RWPE2 (cell line): ENCODE results near the gene TRPM2.
A peak's percentile ranks its signal among the peaks of the same experiment; 100 is the strongest.
"Not testable (repeated sequence)": the region's sequence is repeated elsewhere in the genome, so short reads cannot be mapped to it uniquely, and the experiment has no call there.

Experiments used
- ATAC-seq: fragments of 200-7000 bp; cut with Tn5 transposase; 3 replicates; pipeline ENCODE4 v1.9.1; 2021; ENCODE audit warnings: low read depth
- DNase-seq: peaks from one replicate; pipeline ENCODE4 v3.0.0-alpha.2; 2020; ENCODE audit warnings: low spot score
- H3K27ac ChIP-seq: fragments of 450-650 bp; 2 replicates; pipeline ENCODE4 v1.5.1; 2017; ENCODE audit warnings: mild to moderate bottlenecking; ENCODE audit not compliant: poor library complexity, severe bottlenecking
- H3K27me3 ChIP-seq: fragments of 250-450 bp; sonication (Bioruptor Pico); 2 replicates; pipeline ENCODE4 v1.5.1; 2021; ENCODE audit warnings: mild to moderate bottlenecking, moderate library complexity; ENCODE audit not compliant: insufficient read depth, poor library complexity, severe bottlenecking
- H3K36me3 ChIP-seq: fragments of 250-450 bp; sonication (Bioruptor Pico); 2 replicates; pipeline ENCODE4 v1.5.1; 2020; ENCODE audit warnings: low read depth, mild to moderate bottlenecking, moderate library complexity
- H3K4me1 ChIP-seq: fragments of 250-450 bp; sonication (Bioruptor Pico); 2 replicates; pipeline ENCODE4 v1.5.1; 2021; ENCODE audit warnings: mild to moderate bottlenecking, moderate library complexity; ENCODE audit not compliant: insufficient read depth, poor library complexity, severe bottlenecking
- H3K4me3 ChIP-seq: fragments of 250-450 bp; sonication (Bioruptor Pico); 2 replicates; pipeline ENCODE4 v1.5.1; 2021; ENCODE audit warnings: mild to moderate bottlenecking, moderate library complexity; ENCODE audit not compliant: severe bottlenecking
- H3K9me3 ChIP-seq: fragments of 250-450 bp; sonication (Bioruptor Pico); 2 replicates; pipeline ENCODE4 v1.5.1; 2021; ENCODE audit warnings: mild to moderate bottlenecking, moderate library complexity; ENCODE audit not compliant: severe bottlenecking
- CTCF ChIP-seq: fragments of 450-650 bp; IDR thresholded peaks from one replicate; pipeline ENCODE4 v1.5.1; 2017; ENCODE audit warnings: mild to moderate bottlenecking, moderate library complexity; ENCODE audit not compliant: poor library complexity, severe bottlenecking

The TRPM2 gene

DNA sequence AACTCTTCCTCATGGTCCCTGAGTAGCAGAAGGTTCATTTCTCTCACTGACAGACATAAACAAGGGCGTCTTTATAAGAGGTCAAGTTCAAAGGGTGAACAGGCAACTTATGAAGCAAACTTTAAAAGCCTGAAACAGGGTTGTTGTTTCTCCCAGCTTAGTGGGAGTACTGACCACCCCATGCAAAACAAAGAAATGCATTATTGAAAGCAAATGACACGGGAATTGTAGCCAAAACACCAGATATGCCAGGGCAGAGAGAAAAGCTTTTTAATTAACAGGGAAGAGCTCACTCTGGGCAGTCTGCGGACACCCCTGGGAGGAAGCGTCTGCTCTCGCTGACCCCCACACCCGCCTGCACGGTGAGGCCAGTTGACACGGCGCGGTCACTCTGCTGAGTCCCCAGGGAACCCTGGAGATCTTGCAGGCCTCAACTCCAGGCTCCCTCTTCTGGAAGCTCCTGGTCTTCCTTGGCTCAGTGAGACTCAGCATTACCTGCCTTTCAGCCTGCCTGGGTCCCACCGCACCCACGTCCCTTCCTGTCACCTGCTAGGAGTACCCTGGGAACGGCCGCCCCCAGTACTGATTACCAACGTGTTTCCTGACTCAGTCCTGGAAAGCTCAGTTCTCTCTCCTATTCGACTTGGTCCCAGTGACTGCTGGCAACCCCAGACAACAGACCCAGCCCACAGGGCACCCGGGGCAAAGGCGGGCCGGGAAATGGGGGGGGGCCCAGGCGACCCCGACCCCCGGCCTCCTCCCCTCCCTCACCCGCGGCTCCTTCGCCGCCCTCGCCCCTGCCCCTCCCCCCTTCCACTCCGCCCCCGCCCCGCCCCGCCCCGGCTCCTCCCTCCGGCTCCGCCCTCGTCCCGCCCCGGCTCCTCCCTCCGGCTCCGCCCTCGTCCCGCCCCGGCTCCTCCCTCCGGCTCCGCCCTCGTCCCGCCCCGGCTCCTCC lies 15.2 kb upstream of the TRPM2 start:
- Histone ChIP-seq H3K4me1 (no peaks in the 10 kb centered on the region), H3K36me3 (no peaks in the 10 kb centered on the region), H3K9me3 (no peaks in the 10 kb centered on the region), H3K27me3 (no peaks in the 10 kb centered on the region), H3K27ac (peak overlapping the region; percentile 81), H3K4me3 (peak overlapping the region; percentile 19)
- no peak for DNase-seq
- ATAC-seq = peak; percentile 28
- peak; percentile 24 for TF ChIP-seq CTCF

DNA sequence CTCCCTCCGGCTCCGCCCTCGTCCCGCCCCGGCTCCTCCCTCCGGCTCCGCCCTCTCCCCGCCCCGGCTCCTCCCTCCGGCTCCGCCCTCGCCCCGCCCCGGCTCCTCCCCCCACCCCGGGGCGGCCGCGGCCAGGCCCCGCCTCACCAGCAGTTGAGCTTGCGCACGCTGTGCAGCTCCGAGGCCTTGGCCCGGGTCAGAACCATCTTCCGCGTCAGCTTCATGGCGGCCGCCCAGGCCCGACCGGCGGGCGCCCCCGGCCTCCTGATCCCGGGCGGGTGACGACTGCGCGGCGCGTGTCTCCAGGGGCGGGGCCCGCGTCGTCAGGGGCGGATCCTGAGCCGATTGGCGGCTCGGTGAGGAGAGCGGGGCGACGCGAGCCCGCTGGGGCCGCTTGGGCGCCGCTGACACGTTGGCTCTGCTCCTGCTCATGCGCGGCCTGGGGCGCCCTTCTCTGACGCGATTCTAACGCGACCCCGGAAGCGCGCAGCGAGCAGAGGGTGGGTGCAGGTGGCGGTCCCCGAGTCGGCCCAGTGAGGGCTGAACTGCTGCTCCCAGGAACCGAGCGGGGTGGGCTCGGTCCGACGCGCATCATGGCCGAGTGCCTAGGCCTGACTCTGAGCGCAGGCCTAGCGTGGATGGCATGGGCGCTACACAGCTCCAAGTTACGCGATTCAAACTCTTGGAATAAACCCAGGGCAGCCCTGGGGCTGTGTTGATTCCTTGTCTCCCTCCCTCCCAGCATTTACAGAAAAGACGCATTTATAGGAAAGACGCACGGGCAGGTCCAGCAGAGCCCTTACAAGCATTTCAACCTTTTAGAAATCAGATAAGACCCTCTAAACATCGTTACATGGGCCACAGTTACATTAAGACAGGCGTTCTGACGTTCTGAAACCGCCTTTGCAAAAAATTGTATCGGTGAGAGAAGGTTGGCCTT lies 14.2 kb upstream of the TRPM2 start, which contains the start of gene CFAP410:
CFAP410 (minus strand) TSS at position 420 of the 940 bp plus-strand sequence; CDS start at position 224, 196 bp downstream.
- ATAC-seq (peak; percentile 88), DNase-seq (peak; percentile 90)
- Histone ChIP-seq H3K4me1 (no peaks in the 10 kb centered on the region), H3K27me3 (no peaks in the 10 kb centered on the region), H3K4me3 (peak within 1 kb of the TSS; percentile 59), H3K9me3 (no peaks in the 10 kb centered on the region), H3K36me3 (no peaks in the 10 kb centered on the region), H3K27ac (peak within 1 kb of the TSS; percentile 81)
- TF ChIP-seq CTCF = no peak

DNA sequence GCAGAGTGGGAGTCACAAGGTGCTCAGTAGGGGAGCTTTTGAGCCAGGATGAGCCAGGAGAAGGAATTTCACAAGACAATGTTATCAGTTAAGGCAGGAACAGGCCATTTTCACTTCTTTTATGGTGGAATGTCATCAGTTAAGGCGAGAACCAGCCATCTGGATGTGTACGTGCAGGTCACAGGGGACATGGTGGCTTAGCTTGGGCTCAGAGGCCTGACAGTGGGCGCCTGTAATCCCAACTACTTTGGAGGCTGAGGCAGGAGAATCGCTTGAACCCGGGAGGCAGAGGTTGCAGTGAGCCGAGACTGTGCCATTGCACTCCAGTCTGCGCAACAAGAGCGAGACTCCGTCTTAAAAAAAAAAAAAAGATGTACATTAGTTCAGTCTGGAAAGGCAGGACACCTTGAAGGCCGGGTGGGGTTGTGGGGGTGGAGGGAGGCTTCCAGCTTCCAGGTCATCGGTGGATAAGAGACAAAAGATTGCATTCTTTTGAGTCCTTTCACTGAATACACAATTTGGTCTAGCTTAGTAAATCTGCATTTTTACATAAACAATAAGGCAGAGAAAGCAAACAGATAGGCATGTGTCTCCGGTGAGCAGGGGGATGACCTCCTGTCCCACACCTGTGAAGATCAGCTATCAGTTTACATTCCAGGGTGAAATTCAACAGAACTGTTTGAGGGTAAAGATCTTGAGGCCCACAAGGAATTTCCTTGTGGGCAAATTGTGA lies 11.5 kb upstream of the TRPM2 start:
- H3K4me1 ChIP-seq, H3K9me3 ChIP-seq, ATAC-seq, H3K27ac ChIP-seq, H3K4me3 ChIP-seq, H3K27me3 ChIP-seq, H3K36me3 ChIP-seq, DNase-seq: not testable (repeated sequence)

GRCh38 chr21:44342981-44343380 lies 10.4 kb upstream of the TRPM2 start:
- ATAC-seq, H3K4me3 ChIP-seq, H3K9me3 ChIP-seq, H3K27ac ChIP-seq, H3K36me3 ChIP-seq, H3K4me1 ChIP-seq, DNase-seq: not testable (repeated sequence)
- peaks cover 13% of the 10 kb centered on the region for H3K27me3 ChIP-seq

- Histone ChIP-seq H3K36me3 (no peaks in the 10 kb centered on the region), H3K4me3 (no peak overlapping the region), H3K9me3 (no peaks in the 10 kb centered on the region), H3K27ac (no peak overlapping the region), H3K27me3 (peaks cover 30% of the 10 kb centered on the region), H3K4me1 (no peaks in the 10 kb centered on the region)
- TF ChIP-seq CTCF = no peak
- DNase-seq (peak; percentile 55), ATAC-seq (no peak; the same call in 2 of the 3 replicates)
These were observed 8.8 kb upstream of the TRPM2 start for GRCh38 chr21:44344541-44345183.
